HCEC 1CT (cell line): ENCODE results near the gene CDCP2.
A peak's percentile ranks its signal among the peaks of the same experiment; 100 is the strongest.
"Not testable (repeated sequence)": the region's sequence is repeated elsewhere in the genome, so short reads cannot be mapped to it uniquely, and the experiment has no call there.

Experiments
- DNase-seq: peaks from one replicate; pipeline ENCODE4 v3.0.0-alpha.2; 2017

Gene CDCP2

GRCh38 chr1:54114001-54114400 lies 38.8 kb downstream of the CDCP2 start:
- no peak for DNase-seq

- no peak for DNase-seq
These were observed 40.0 kb downstream of the CDCP2 start for GRCh38 chr1:54112705-54113368.

GRCh38 chr1:54112027-54112426 lies 40.8 kb downstream of the CDCP2 start:
- no peak for DNase-seq

- no peak for DNase-seq
These were observed 41.2 kb downstream of the CDCP2 start for GRCh38 chr1:54111624-54112023.

GRCh38 chr1:54110996-54111395 lies 41.8 kb downstream of the CDCP2 start:
- no peak for DNase-seq

- DNase-seq = no peak
These were observed 43.4 kb downstream of the CDCP2 start for GRCh38 chr1:54109129-54110090.

- no peak for DNase-seq
These were observed 44.6 kb downstream of the CDCP2 start for GRCh38 chr1:54108156-54108555.

- peak; percentile 37 for DNase-seq
These were observed 45.7 kb downstream of the CDCP2 start for GRCh38 chr1:54107131-54107530.

GRCh38 chr1:54105736-54106269 lies 47.0 kb downstream of the CDCP2 start:
- DNase-seq = peak; percentile 66

- no peak for DNase-seq
These were observed 47.7 kb downstream of the CDCP2 start for GRCh38 chr1:54105080-54105479.

- DNase-seq = not testable (repeated sequence)
These were observed 48.2 kb downstream of the CDCP2 start for GRCh38 chr1:54104613-54105012.

GRCh38 chr1:54103414-54103813 lies 49.4 kb downstream of the CDCP2 start:
- DNase-seq = no peak

- no peak for DNase-seq
These were observed 52.3 kb downstream of the CDCP2 start for GRCh38 chr1:54100500-54100899.

GRCh38 chr1:54099061-54099610 lies 53.7 kb downstream of the CDCP2 start:
- no peak for DNase-seq

GRCh38 chr1:54096877-54097240 lies 55.9 kb downstream of the CDCP2 start:
- no peak for DNase-seq

GRCh38 chr1:54096227-54096876 lies 56.4 kb downstream of the CDCP2 start:
- no peak for DNase-seq

- no peak for DNase-seq
These were observed 57.1 kb downstream of the CDCP2 start for GRCh38 chr1:54095546-54096226.

GRCh38 chr1:54094730-54095105 lies 58.1 kb downstream of the CDCP2 start:
- DNase-seq = not testable (repeated sequence)

- DNase-seq = no peak
These were observed 58.6 kb downstream of the CDCP2 start for GRCh38 chr1:54094001-54094729.

- no peak for DNase-seq
These were observed 61.1 kb downstream of the CDCP2 start for GRCh38 chr1:54091666-54092065.

GRCh38 chr1:54088385-54088784 lies 64.4 kb downstream of the CDCP2 start:
- DNase-seq = no peak

- DNase-seq = no peak
These were observed 66.0 kb downstream of the CDCP2 start for GRCh38 chr1:54086754-54087153.
